Osteoblast (primary cell): Measurements from ENCODE around the gene DYRK1A. TPM values are rescaled to one million over a fixed set of nuclear protein-coding genes. Genes with fewer than 3 reads are reported as not detected.

Source experiments
- DNase-seq: peaks from one replicate; pipeline ENCODE4 v3.0.0; 2011; ENCODE audit warnings: low spot score, mixed read lengths; ENCODE audit not compliant: insufficient read length; ENCODE audit errors: missing footprints
- H2AFZ ChIP-seq: 2 replicates; pipeline ENCODE4 v1.6.0; 2011; ENCODE audit warnings: mild to moderate bottlenecking, low read length
- H3K27ac ChIP-seq: 2 replicates; pipeline ENCODE4 v1.5.1; 2011; ENCODE audit warnings: mild to moderate bottlenecking, low read depth, low read length, moderate library complexity
- H3K27me3 ChIP-seq: 2 replicates; pipeline ENCODE4 v1.6.0; 2012; ENCODE audit warnings: mild to moderate bottlenecking, control low read depth, inconsistent platforms, low read length, moderate library complexity; ENCODE audit not compliant: insufficient read depth
- H3K36me3 ChIP-seq: 2 replicates; pipeline ENCODE4 v1.5.1; 2011; ENCODE audit warnings: mild to moderate bottlenecking, low read length, control low read depth, moderate library complexity; ENCODE audit not compliant: insufficient read depth
- H3K4me1 ChIP-seq: 2 replicates; pipeline ENCODE4 v1.5.1; 2011; ENCODE audit warnings: mild to moderate bottlenecking, low read length, control low read depth, moderate library complexity; ENCODE audit not compliant: insufficient read depth
- H3K4me2 ChIP-seq: 2 replicates; pipeline ENCODE4 v1.6.0; 2011; ENCODE audit warnings: mild to moderate bottlenecking, low read length; ENCODE audit not compliant: insufficient read depth
- H3K4me3 ChIP-seq: fragments of 200-600 bp; sonication (generic); 3 replicates; pipeline ENCODE4 v1.5.1; 2012; ENCODE audit warnings: mild to moderate bottlenecking, low read length, inconsistent platforms; ENCODE audit not compliant: insufficient read depth
- H3K79me2 ChIP-seq: 2 replicates; pipeline ENCODE4 v1.6.0; 2012; ENCODE audit warnings: mild to moderate bottlenecking, low read length, control low read depth, inconsistent platforms; ENCODE audit not compliant: insufficient read depth
- H3K9me3 ChIP-seq: 2 replicates; pipeline ENCODE4 v1.5.1; 2011; ENCODE audit warnings: low read depth, low read length, control low read depth
- H4K20me1 ChIP-seq: 2 replicates; pipeline ENCODE4 v1.6.0; 2012; ENCODE audit warnings: mild to moderate bottlenecking, low read length, control low read depth; ENCODE audit not compliant: insufficient read depth
- total RNA-seq: library from RNA; depleted of rRNA; stranded (reverse); fragments of >200 nt; gene quantifications from 2 replicates; pipeline ENCODE4 v1.2.3, GENCODE V29; 2012
- TF ChIP-seq, protein P1 (sequence below): IDR thresholded peaks from 2 replicates; pipeline ENCODE4 v1.5.1; 2011; ENCODE audit warnings: mild to moderate bottlenecking, low read depth, low read length, moderate library complexity; ENCODE audit errors: extremely low read depth

DYRK1A gene
- total RNA-seq, 1 donor: 99.2 TPM

DNA sequence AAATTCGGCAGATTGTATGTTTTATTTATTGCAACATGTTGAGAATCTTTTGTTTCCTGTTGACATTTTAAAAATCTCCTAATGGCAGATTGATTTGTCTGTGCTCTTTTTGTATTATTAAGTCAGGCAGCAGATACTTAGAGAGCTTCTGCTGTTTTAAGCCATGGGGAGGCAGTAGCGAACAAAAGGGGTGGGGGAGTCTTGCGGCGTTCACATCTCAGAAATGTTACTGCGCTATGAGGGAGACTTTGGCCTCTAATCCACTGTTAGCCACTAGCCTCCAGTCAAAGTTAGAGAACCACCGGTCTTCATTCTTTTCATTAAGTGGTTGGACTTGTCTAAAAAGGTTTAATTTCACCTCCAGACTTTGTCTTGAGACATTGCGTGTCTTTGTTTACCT lies 93.6 kb downstream of the DYRK1A start:
- peaks cover 77% of the 10 kb centered on the region for H4K20me1 ChIP-seq
- H3K4me2 ChIP-seq: peak overlapping the region; percentile 71
- H3K79me2 ChIP-seq: peaks cover 100% of the 10 kb centered on the region
- peak overlapping the region; percentile 57 for H3K27ac ChIP-seq
- no peak for DNase-seq
- peaks cover 47% of the 10 kb centered on the region for H3K4me1 ChIP-seq
- H3K4me3 ChIP-seq: no peak overlapping the region
- TF ChIP-seq, protein P1, sequence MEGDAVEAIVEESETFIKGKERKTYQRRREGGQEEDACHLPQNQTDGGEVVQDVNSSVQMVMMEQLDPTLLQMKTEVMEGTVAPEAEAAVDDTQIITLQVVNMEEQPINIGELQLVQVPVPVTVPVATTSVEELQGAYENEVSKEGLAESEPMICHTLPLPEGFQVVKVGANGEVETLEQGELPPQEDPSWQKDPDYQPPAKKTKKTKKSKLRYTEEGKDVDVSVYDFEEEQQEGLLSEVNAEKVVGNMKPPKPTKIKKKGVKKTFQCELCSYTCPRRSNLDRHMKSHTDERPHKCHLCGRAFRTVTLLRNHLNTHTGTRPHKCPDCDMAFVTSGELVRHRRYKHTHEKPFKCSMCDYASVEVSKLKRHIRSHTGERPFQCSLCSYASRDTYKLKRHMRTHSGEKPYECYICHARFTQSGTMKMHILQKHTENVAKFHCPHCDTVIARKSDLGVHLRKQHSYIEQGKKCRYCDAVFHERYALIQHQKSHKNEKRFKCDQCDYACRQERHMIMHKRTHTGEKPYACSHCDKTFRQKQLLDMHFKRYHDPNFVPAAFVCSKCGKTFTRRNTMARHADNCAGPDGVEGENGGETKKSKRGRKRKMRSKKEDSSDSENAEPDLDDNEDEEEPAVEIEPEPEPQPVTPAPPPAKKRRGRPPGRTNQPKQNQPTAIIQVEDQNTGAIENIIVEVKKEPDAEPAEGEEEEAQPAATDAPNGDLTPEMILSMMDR: peak; percentile 32
- no peak overlapping the region for H2AFZ ChIP-seq
- no peaks in the 10 kb centered on the region for H3K36me3 ChIP-seq
- H3K27me3 ChIP-seq: no peaks in the 10 kb centered on the region
- H3K9me3 ChIP-seq: no peaks in the 10 kb centered on the region

DNA sequence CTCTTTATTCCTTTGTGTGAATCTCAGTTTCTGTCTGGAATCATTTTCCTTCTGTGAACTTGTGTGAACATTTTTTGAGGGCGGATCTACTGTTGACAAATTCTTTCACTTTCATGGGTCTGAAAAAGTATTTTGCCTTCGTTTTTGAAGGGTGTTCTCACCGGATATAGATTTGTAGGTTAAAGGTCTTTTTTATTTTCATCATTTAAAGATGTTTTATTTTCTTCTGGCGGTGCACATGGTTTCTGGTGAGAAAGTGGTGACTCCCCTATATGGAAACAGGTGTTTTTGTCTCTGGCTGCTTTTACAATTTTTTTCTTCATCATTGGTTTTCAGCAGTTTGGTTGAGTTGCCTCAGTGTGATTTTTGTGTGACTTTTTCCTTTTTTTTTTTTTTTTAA lies 94.9 kb downstream of the DYRK1A start:
- peaks cover 99% of the 10 kb centered on the region for H3K79me2 ChIP-seq
- no peak overlapping the region for H2AFZ ChIP-seq
- H4K20me1 ChIP-seq: peaks cover 79% of the 10 kb centered on the region
- no peaks in the 10 kb centered on the region for H3K9me3 ChIP-seq
- no peak overlapping the region for H3K27ac ChIP-seq
- no peak overlapping the region for H3K4me3 ChIP-seq
- H3K4me2 ChIP-seq: peak overlapping the region; percentile 7
- peaks cover 47% of the 10 kb centered on the region for H3K4me1 ChIP-seq
- no peak for DNase-seq
- TF ChIP-seq, protein P1: no peak
- no peaks in the 10 kb centered on the region for H3K27me3 ChIP-seq
- H3K36me3 ChIP-seq: no peaks in the 10 kb centered on the region

- Histone ChIP-seq H3K36me3 (no peaks in the 10 kb centered on the region), H3K4me3 (no peak overlapping the region), H3K27ac (no peak overlapping the region), H3K4me1 (peaks cover 47% of the 10 kb centered on the region), H3K4me2 (no peak overlapping the region), H3K79me2 (peaks cover 100% of the 10 kb centered on the region), H4K20me1 (peaks cover 80% of the 10 kb centered on the region), H3K27me3 (no peaks in the 10 kb centered on the region), H3K9me3 (no peaks in the 10 kb centered on the region), H2AFZ (no peak overlapping the region)
- TF ChIP-seq, protein P1: no peak
- no peak for DNase-seq
These were observed 95.7 kb downstream of the DYRK1A start for GRCh38 chr21:37462087-37462861.

GRCh38 chr21:37463083-37463801 lies 96.7 kb downstream of the DYRK1A start:
- H3K4me3 ChIP-seq: peak overlapping the region; percentile 51
- H3K4me1 ChIP-seq: peaks cover 41% of the 10 kb centered on the region
- H3K36me3 ChIP-seq: peaks cover 6% of the 10 kb centered on the region
- TF ChIP-seq, protein P1: peak; percentile 77
- DNase-seq: peak; percentile 51
- peak overlapping the region; percentile 55 for H3K27ac ChIP-seq
- peaks cover 100% of the 10 kb centered on the region for H3K79me2 ChIP-seq
- H2AFZ ChIP-seq: no peak overlapping the region
- no peaks in the 10 kb centered on the region for H3K9me3 ChIP-seq
- H4K20me1 ChIP-seq: peaks cover 78% of the 10 kb centered on the region
- no peaks in the 10 kb centered on the region for H3K27me3 ChIP-seq
- H3K4me2 ChIP-seq: peak overlapping the region; percentile 71
